ENCODE measurements around the gene COL5A1. TPM values are rescaled to one million over a fixed set of nuclear protein-coding genes. Genes with fewer than 3 reads are reported as not detected.
A peak's percentile ranks its signal among the peaks of the same experiment; 100 is the strongest.

Gene COL5A1
- total RNA-seq, 4 donors from 2014 or later = 7.1 to 69.3 (median 16.1) TPM

DNA sequence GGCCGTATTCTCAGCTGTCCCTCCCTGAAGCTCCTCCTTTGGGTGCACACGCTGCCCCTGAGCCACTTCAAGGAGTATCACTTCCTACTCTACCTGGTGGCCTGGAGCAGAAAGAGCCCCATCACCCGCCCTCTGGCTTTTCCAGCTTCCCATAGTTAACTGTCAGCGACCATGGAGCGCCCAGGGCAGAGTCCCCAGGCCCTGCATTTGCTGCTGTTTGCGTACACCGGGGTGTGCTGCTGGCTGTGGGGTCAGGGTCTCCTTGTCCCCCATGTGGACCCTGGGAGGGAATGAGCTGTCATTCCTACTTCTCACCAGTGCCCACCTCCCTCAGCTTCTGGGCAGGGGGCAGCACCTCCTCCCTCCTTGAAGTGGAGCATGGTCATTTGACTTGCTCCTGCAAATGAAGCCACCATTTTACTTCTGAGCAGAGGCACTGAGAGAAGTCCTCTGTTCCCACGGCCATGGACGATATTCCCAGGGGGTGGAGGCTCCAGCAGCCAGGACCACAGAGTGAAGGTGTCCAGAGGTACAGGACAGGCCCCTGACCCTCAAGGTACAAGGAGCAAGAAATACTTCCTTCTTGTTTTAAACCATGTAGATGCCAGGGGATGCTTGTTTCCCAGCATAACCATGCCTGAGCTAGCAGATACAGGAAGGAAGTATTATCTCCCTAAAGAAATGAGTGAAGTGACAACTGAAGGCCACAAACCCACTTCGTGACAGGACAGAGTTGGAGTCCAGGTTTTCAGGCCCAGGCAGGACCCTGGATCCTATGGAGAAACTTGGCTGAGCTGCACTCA is 40.6 kb upstream of the COL5A1 start:
- Histone ChIP-seq H3K36me3 (no peaks in the 10 kb centered on the region), H3K27me3 (no peaks in the 10 kb centered on the region), H3K9me3 (no peaks in the 10 kb centered on the region), H3K4me3 (no peak overlapping the region), H3K27ac (no peak overlapping the region), H3K4me1 (peaks cover 0 to 4% (median 1%) of the 10 kb centered on the region in 4 donors)
- intact Hi-C loops (cut with DNase I; ENCODE audit: low total_unique reads) = no loop called here
- TF ChIP-seq POLR2AphosphoS5 (IDR thresholded peaks at IDR 0.05) (no peak), EP300 (IDR thresholded peaks at IDR 0.05; ENCODE audit: low read depth) (no peak), POLR2A (IDR thresholded peaks at IDR 0.05) (no peak)
- TF ChIP-seq, protein P1, sequence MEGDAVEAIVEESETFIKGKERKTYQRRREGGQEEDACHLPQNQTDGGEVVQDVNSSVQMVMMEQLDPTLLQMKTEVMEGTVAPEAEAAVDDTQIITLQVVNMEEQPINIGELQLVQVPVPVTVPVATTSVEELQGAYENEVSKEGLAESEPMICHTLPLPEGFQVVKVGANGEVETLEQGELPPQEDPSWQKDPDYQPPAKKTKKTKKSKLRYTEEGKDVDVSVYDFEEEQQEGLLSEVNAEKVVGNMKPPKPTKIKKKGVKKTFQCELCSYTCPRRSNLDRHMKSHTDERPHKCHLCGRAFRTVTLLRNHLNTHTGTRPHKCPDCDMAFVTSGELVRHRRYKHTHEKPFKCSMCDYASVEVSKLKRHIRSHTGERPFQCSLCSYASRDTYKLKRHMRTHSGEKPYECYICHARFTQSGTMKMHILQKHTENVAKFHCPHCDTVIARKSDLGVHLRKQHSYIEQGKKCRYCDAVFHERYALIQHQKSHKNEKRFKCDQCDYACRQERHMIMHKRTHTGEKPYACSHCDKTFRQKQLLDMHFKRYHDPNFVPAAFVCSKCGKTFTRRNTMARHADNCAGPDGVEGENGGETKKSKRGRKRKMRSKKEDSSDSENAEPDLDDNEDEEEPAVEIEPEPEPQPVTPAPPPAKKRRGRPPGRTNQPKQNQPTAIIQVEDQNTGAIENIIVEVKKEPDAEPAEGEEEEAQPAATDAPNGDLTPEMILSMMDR (IDR thresholded peaks at IDR 0.05) = no peak
- 60 to 92% methylated on average over 2 to 10 of the region's 10 CpGs for WGBS, 2 donors (ENCODE audit: low coverage in 1 of 2)
- DNase-seq = no peak
- in situ Hi-C loops (cut with MboI; ENCODE audit: low pct_ligation_motif_present in 1 of 4, low pct_unique_long_range_greater_than_20kb in 1 of 4, low sequenced_read_pairs in 3 of 4) = no loop called here

DNA sequence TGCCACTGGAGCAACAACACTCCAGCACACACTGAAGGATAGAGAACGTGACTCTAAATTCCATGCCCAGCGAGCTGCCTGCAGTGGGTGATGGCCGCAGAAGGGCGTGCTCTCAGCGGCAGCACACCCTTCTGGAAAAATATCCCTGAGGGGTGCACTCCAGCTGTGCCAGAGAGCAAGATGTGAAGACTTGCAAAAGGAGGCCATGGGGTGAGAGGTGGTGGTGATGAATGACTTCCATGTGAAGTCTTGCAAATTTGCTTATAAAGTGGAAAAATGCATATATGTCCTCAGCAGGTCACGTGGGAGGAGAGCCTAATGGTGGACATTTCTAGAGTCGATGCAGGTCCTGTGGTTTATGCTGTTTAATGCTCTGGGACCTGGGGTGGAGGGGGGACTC is 39.8 kb upstream of the COL5A1 start:
- H3K4me1 ChIP-seq = peaks cover 0 to 4% (median 1%) of the 10 kb centered on the region in 4 donors
- H3K27ac ChIP-seq = no peak overlapping the region
- H3K4me3 ChIP-seq = no peak overlapping the region
- intact Hi-C loops (cut with DNase I; ENCODE audit: low total_unique reads) (no loop called here), in situ Hi-C loops (cut with MboI; ENCODE audit: low pct_ligation_motif_present in 1 of 4, low pct_unique_long_range_greater_than_20kb in 1 of 4, low sequenced_read_pairs in 3 of 4) (no loop called here)
- TF ChIP-seq, protein P1 (IDR thresholded peaks at IDR 0.05) = no peak
- TF ChIP-seq POLR2A (IDR thresholded peaks at IDR 0.05) = no peak
- no peak for TF ChIP-seq EP300 (IDR thresholded peaks at IDR 0.05; ENCODE audit: low read depth)
- TF ChIP-seq POLR2AphosphoS5 (IDR thresholded peaks at IDR 0.05) = no peak
- H3K36me3 ChIP-seq = no peaks in the 10 kb centered on the region
- WGBS, 2 donors (ENCODE audit: low coverage in 1 of 2) = 91 to 98% methylated on average over 7 of the region's 7 CpGs
- H3K9me3 ChIP-seq = no peaks in the 10 kb centered on the region
- no peak for DNase-seq
- H3K27me3 ChIP-seq = no peaks in the 10 kb centered on the region

DNA sequence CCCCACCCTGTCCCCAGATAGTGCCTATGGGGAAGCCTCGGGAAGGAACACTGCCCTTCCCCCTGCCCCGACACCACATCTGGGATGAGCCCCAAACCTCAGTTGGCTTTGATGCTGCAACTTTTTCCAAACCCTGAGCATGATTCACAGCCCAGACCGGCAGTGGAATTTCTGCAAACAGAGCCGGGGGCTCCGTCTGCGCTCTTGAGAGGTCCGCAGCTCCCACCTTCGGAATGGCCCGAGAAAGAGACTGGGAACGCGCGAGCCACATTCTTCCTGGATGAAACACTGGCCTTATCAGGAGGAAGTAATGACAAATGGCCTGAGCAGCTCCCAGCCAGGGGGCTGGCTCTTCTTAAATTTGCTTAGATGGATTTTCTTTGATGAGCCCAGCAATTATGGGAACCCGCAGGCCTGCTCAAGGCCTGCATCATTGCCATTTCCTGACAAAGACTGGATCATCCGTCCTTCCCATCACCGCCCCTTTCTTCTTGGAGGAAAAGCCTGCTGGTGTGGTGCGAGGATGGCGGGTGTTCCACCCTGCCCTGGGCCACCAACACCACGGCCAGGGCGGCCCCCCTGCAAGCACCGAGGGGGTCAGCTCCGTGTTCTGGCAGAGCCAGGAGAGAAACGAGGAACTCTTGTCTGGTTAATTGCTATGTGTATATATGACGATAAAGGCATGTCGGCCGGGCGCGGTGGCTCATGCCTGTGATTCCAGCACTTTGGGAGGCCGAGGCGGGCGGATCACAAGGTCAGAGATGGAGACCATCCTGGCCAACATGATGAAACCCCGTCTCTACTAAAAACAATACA is 38.8 kb upstream of the COL5A1 start:
- no peaks in the 10 kb centered on the region for H3K36me3 ChIP-seq
- no peaks in the 10 kb centered on the region for H3K9me3 ChIP-seq
- in situ Hi-C loops (cut with MboI; ENCODE audit: low pct_ligation_motif_present in 1 of 4, low pct_unique_long_range_greater_than_20kb in 1 of 4, low sequenced_read_pairs in 3 of 4) (no loop called here), intact Hi-C loops (cut with DNase I; ENCODE audit: low total_unique reads) (no loop called here)
- DNase-seq = peak; percentile 30
- no peaks in the 10 kb centered on the region for H3K27me3 ChIP-seq
- TF ChIP-seq EP300 (IDR thresholded peaks at IDR 0.05; ENCODE audit: low read depth) = no peak
- peak in 1 of 3 donors; percentile 17 for TF ChIP-seq POLR2AphosphoS5 (IDR thresholded peaks at IDR 0.05)
- TF ChIP-seq, protein P1 (IDR thresholded peaks at IDR 0.05) = no peak
- H3K4me1 ChIP-seq = peaks cover 0 to 4% (median 1%) of the 10 kb centered on the region in 4 donors
- H3K27ac ChIP-seq = peak overlapping the region; percentile 0 to 53 (median 28)
- H3K4me3 ChIP-seq = no peak overlapping the region
- 80% methylated on average over 31 of the region's 31 CpGs; no CpG with 5 or more reads in 1 of the 2 donors for WGBS, 2 donors (ENCODE audit: low coverage in 1 of 2)

DNA sequence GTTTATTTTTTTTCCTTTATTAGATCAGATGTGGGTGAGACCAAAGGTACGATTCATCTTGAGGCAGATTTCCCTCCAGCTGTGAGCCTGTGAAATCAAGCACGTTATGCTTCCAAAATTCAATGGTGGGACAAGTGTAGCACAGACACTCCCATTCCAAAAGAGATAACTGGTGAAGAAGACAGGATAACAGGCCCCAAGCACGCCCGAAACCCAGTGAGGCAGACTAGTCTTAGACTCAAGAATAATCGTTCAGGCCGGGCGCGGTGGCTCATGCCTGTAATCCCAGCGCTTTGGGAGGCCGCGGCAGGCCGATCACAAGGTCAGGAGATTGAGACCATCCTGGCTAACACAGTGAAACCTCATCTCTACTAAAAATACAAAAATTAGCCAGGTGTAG is 36.8 kb upstream of the COL5A1 start:
- in situ Hi-C loops (cut with MboI; ENCODE audit: low pct_ligation_motif_present in 1 of 4, low pct_unique_long_range_greater_than_20kb in 1 of 4, low sequenced_read_pairs in 3 of 4) (no loop called here), intact Hi-C loops (cut with DNase I; ENCODE audit: low total_unique reads) (no loop called here)
- peaks cover 0 to 4% (median 1%) of the 10 kb centered on the region in 4 donors for H3K4me1 ChIP-seq
- no peaks in the 10 kb centered on the region for H3K36me3 ChIP-seq
- WGBS, 2 donors (ENCODE audit: low coverage in 1 of 2) = 93% methylated on average over 12 of the region's 12 CpGs; no CpG with 5 or more reads in 1 of the 2 donors
- H3K27me3 ChIP-seq = no peaks in the 10 kb centered on the region
- no peak overlapping the region for H3K27ac ChIP-seq
- DNase-seq = no peak
- H3K9me3 ChIP-seq = no peaks in the 10 kb centered on the region
- no peak overlapping the region for H3K4me3 ChIP-seq
- no peak for TF ChIP-seq POLR2A (IDR thresholded peaks at IDR 0.05)
- TF ChIP-seq POLR2AphosphoS5 (IDR thresholded peaks at IDR 0.05) = no peak
- TF ChIP-seq, protein P1 (IDR thresholded peaks at IDR 0.05) = no peak
- TF ChIP-seq EP300 (IDR thresholded peaks at IDR 0.05; ENCODE audit: low read depth) = no peak
